ENCODE results near the gene FN3K. TPM values are rescaled to one million over a fixed set of nuclear protein-coding genes. Genes with fewer than 3 reads are reported as not detected.
"Not testable (repeated sequence)": the region's sequence is repeated elsewhere in the genome, so short reads cannot be mapped to it uniquely, and the experiment has no call there.

FN3K gene
- total RNA-seq, 1 donor from 2014 or later = 5.9 TPM

DNA sequence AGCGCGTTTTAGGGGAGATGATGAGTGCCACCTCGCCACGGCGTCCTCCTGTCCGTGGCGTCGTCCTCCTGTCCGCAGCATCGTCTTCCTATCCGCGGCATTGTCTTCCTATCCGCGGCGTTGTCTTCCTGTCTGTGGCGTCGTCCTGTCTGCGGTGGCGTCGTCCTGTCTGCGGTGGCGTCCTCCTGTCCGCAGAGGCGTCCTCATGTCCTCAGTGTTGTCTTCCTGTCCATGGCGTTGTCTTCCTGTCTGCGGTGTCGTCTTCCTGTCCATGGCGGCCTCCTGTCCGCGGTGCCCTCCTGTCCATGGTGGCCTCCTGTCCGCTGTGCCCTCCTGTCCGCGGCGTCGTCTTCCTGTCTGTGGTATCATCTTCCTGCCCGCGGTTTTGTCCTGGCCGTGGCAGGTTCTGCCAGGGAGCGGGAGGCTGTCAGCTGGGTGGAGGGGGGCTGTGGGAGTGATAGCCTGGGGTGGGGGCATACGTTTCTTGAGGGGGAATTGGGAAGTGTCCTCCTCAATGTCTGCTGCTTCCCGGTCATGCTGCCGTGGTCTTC lies 47.3 kb downstream of the FN3K start:
- Histone ChIP-seq H3K9me3 (no peaks in the 10 kb centered on the region), H3K27me3 (no peaks in the 10 kb centered on the region), H3K4me1 (peaks cover 18% of the 10 kb centered on the region), H3K4me3 (no peak overlapping the region), H3K36me3 (peaks cover 0 to 10% of the 10 kb centered on the region in 2 donors), H3K27ac (no peak overlapping the region)
- DNase-seq (ENCODE audit: extremely low spot score in 2 of 2) = no peak
- no peak for TF ChIP-seq POLR2AphosphoS5 (IDR thresholded peaks at IDR 0.05; ENCODE audit: insufficient read depth in 1 of 2, low read depth in 1 of 2)
- intact Hi-C loops (cut with DNase I) = loop anchor here (10.0 kb wide), 1 partner anchor 132 kb away; no protein-coding TSS in a partner anchor

- H3K36me3 ChIP-seq = peaks cover 0 to 10% of the 10 kb centered on the region in 2 donors
- TF ChIP-seq POLR2A (IDR thresholded peaks at IDR 0.05) (no peak), CTCF (IDR thresholded peaks at IDR 0.05) (no peak), POLR2AphosphoS5 (IDR thresholded peaks at IDR 0.05; ENCODE audit: insufficient read depth in 1 of 2, low read depth in 1 of 2) (no peak)
- no peak overlapping the region for H3K4me3 ChIP-seq
- H3K27me3 ChIP-seq = no peaks in the 10 kb centered on the region
- no peak overlapping the region for H3K27ac ChIP-seq
- peaks cover 18% of the 10 kb centered on the region for H3K4me1 ChIP-seq
- DNase-seq (ENCODE audit: extremely low spot score in 2 of 2) = no peak
- H3K9me3 ChIP-seq = no peaks in the 10 kb centered on the region
- intact Hi-C loops (cut with DNase I) = loop anchor here (10.0 kb wide), 1 partner anchor 131 kb away; no protein-coding TSS in a partner anchor
Measured at GRCh38 chr17:82783498-82783897, 48.1 kb downstream of the FN3K start.

DNA sequence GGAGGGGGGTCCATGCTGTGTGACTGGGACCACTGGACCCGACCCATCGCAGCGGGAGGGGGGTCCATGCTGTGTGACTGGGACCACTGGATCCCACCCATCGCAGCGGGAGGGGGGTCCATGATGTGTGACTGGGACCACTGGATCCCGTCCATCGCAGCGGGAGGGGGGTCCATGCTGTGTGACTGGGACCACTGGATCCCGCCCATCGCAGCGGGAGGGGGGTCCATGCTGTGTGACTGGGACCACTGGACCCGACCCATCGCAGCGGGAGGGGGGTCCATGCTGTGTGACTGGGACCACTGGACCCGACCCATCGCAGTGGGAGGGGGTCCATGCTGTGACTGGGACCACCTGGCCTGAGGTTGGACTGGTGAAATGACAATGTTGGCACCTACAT lies 50.2 kb downstream of the FN3K start:
- not testable (repeated sequence) for DNase-seq (ENCODE audit: extremely low spot score in 2 of 2); H3K36me3 ChIP-seq; H3K27me3 ChIP-seq; H3K4me3 ChIP-seq; H3K9me3 ChIP-seq; H3K27ac ChIP-seq
- H3K4me1 ChIP-seq = peaks cover 18% of the 10 kb centered on the region
- intact Hi-C loops (cut with DNase I) = loop anchor here (10.0 kb wide), 1 partner anchor 129 kb away; no protein-coding TSS in a partner anchor

- peaks cover 0 to 10% of the 10 kb centered on the region in 2 donors for H3K36me3 ChIP-seq
- peaks cover 21% of the 10 kb centered on the region for H3K4me1 ChIP-seq
- intact Hi-C loops (cut with DNase I) = loop anchor here (10.0 kb wide), 1 partner anchor 128 kb away; no protein-coding TSS in a partner anchor
- H3K9me3 ChIP-seq = no peaks in the 10 kb centered on the region
- no peaks in the 10 kb centered on the region for H3K27me3 ChIP-seq
- H3K4me3 ChIP-seq = no peak overlapping the region
- H3K27ac ChIP-seq = peak overlapping the region; percentile 59
- no peak for DNase-seq (ENCODE audit: extremely low spot score in 2 of 2)
- TF ChIP-seq POLR2AphosphoS5 (IDR thresholded peaks at IDR 0.05; ENCODE audit: insufficient read depth in 1 of 2, low read depth in 1 of 2) = no peak
- TF ChIP-seq CTCF (IDR thresholded peaks at IDR 0.05) = no peak
- no peak for TF ChIP-seq POLR2A (IDR thresholded peaks at IDR 0.05)
Measured at GRCh38 chr17:82786427-82786826, 51.0 kb downstream of the FN3K start.

DNA sequence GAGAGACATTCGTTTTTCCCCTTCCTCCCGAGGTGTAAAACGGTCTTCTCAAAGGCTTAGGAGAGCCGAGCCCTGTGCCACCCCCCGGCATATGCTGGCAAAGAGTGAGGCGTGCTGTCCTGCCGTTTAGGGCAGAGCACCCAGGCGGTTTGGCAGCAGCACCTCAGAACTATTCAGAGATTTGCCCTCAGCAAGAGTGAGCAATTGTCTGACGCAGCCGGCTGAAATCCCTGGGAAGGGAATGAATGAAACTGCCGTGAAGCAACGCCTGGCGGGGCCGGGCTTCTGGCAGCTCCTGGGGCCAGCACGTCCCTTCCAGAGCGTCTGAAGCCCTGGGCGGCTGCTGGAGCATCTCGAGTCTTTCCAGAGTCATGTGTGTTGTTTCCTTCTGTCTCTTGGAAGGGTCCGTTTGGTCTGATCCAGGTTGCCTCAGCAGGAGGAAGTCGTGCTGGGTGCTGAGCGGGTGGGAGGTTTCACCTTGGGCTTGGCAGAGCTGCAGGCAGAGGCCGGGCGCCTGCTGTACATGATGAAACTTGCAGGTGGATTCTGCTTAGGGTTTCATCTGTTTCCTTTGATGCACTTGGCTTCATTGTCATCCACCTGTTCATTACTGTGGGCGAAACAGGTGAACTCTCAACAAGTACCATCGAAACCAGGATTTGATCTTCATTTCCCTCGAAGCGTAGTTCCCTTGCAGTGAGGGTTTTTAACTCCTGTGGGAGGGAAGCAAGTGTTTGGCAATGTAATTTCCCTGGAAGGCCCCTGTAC lies 51.9 kb downstream of the FN3K start:
- no peak for DNase-seq (ENCODE audit: extremely low spot score in 2 of 2)
- Histone ChIP-seq H3K36me3 (peaks cover 0 to 10% of the 10 kb centered on the region in 2 donors), H3K27ac (peak overlapping the region; percentile 59), H3K4me3 (no peak overlapping the region), H3K4me1 (peaks cover 22% of the 10 kb centered on the region), H3K9me3 (no peaks in the 10 kb centered on the region), H3K27me3 (no peaks in the 10 kb centered on the region)
- TF ChIP-seq CTCF (IDR thresholded peaks at IDR 0.05) (no peak), POLR2AphosphoS5 (IDR thresholded peaks at IDR 0.05; ENCODE audit: insufficient read depth in 1 of 2, low read depth in 1 of 2) (peak; percentile 68 to 78), POLR2A (IDR thresholded peaks at IDR 0.05) (no peak)
- intact Hi-C loops (cut with DNase I) = loop anchor here (10.0 kb wide), 1 partner anchor 128 kb away; no protein-coding TSS in a partner anchor

Measured in vagina (tissue), 2 donors.